HG02623 (cell line): Measurements from ENCODE around the gene SLC4A8.

Experiments
- ATAC-seq: cut with Tn5 transposase; IDR thresholded peaks from one replicate; pipeline ENCODE4 v1.9.1; 2021; ENCODE audit warnings: moderate library complexity; ENCODE audit not compliant: unreplicated experiment

The SLC4A8 gene

GRCh38 chr12:51424662-51425539 is at the start of gene SLC4A8:
SLC4A8 (plus strand) TSS chr12:51424831; CDS start chr12:51424988, 157 bp downstream.
- ATAC-seq, result peak; percentile 77

GRCh38 chr12:51374856-51375255 is 49.8 kb upstream of the SLC4A8 start:
- no peak for ATAC-seq

GRCh38 chr12:51377099-51377984 is 47.3 kb upstream of the SLC4A8 start:
- no peak for ATAC-seq

GRCh38 chr12:51378749-51379148 is 45.9 kb upstream of the SLC4A8 start:
- ATAC-seq, result no peak

- no peak for ATAC-seq
Measured at GRCh38 chr12:51379571-51379970, 45.1 kb upstream of the SLC4A8 start.

GRCh38 chr12:51381226-51382079 is 43.2 kb upstream of the SLC4A8 start:
- ATAC-seq, result no peak

GRCh38 chr12:51382173-51382572 is 42.5 kb upstream of the SLC4A8 start:
- ATAC-seq, result no peak

- ATAC-seq, result no peak
Measured at GRCh38 chr12:51383269-51383905, 41.2 kb upstream of the SLC4A8 start.

- ATAC-seq, result no peak
Measured at GRCh38 chr12:51386351-51386750, 38.3 kb upstream of the SLC4A8 start.

- ATAC-seq, result no peak
Measured at GRCh38 chr12:51388069-51388799, 36.4 kb upstream of the SLC4A8 start.

GRCh38 chr12:51388846-51389245 is 35.8 kb upstream of the SLC4A8 start:
- ATAC-seq, result no peak

- ATAC-seq, result no peak
Measured at GRCh38 chr12:51389302-51389999, 35.2 kb upstream of the SLC4A8 start.

GRCh38 chr12:51390457-51390856 is 34.2 kb upstream of the SLC4A8 start:
- no peak for ATAC-seq

GRCh38 chr12:51390891-51391282 is 33.7 kb upstream of the SLC4A8 start:
- ATAC-seq, result peak; percentile 8

- peak; percentile 44 for ATAC-seq
Measured at GRCh38 chr12:51391283-51392123, 33.1 kb upstream of the SLC4A8 start, which contains the start of gene GALNT6. GALNT6 (minus strand) TSS chr12:51391406; CDS start chr12:51379781, 11,625 bp downstream.

- ATAC-seq, result peak; percentile 30
Measured at GRCh38 chr12:51392556-51393237, 31.9 kb upstream of the SLC4A8 start.
